ENCODE data around the gene ARHGAP20. TPM values are rescaled to one million over a fixed set of nuclear protein-coding genes. Genes with fewer than 3 reads are reported as not detected.
"Not testable (repeated sequence)": the region's sequence is repeated elsewhere in the genome, so short reads cannot be mapped to it uniquely, and the experiment has no call there.

ARHGAP20 gene
- total RNA-seq, 6 experiments from 2014 or later: 0.52 to 1.2 (median 0.92) TPM

GRCh38 chr11:110645253-110645652, 67.0 kb downstream of the ARHGAP20 start:
- no peaks in the 10 kb centered on the region for H3K4me1 Mint-ChIP-seq (ENCODE audit: low read depth)
- H3K36me3 Mint-ChIP-seq (ENCODE audit: low read depth): no peaks in the 10 kb centered on the region
- no peaks in the 10 kb centered on the region for H3K27me3 Mint-ChIP-seq (ENCODE audit: insufficient read depth)
- no peak for DNase-seq
- H3K27ac Mint-ChIP-seq: no peak overlapping the region
- no peaks in the 10 kb centered on the region; the same call in none of the 2 replicates for H3K9me3 Mint-ChIP-seq
- no peak for TF ChIP-seq CTCF (IDR thresholded peaks at IDR 0.05)
- H3K4me3 Mint-ChIP-seq: no peak overlapping the region

- TF ChIP-seq CTCF (IDR thresholded peaks at IDR 0.05): no peak
- Mint-ChIP-seq H3K36me3 (ENCODE audit: low read depth) (no peaks in the 10 kb centered on the region), H3K27ac (no peak overlapping the region), H3K4me1 (ENCODE audit: low read depth) (no peaks in the 10 kb centered on the region), H3K9me3 (no peaks in the 10 kb centered on the region; the same call in 1 of the 2 replicates), H3K4me3 (no peak overlapping the region), H3K27me3 (ENCODE audit: insufficient read depth) (no peaks in the 10 kb centered on the region; the same call in 1 of the 2 replicates)
- DNase-seq: no peak
These were observed 77.9 kb downstream of the ARHGAP20 start for GRCh38 chr11:110634370-110634769.

- no peak for DNase-seq
- Mint-ChIP-seq H3K9me3 (no peaks in the 10 kb centered on the region; the same call in 1 of the 2 replicates), H3K27me3 (ENCODE audit: insufficient read depth) (no peaks in the 10 kb centered on the region; the same call in 1 of the 2 replicates), H3K4me3 (no peak overlapping the region), H3K4me1 (ENCODE audit: low read depth) (no peaks in the 10 kb centered on the region), H3K36me3 (ENCODE audit: low read depth) (no peaks in the 10 kb centered on the region), H3K27ac (no peak overlapping the region)
- no peak for TF ChIP-seq CTCF (IDR thresholded peaks at IDR 0.05)
These were observed 80.7 kb downstream of the ARHGAP20 start for GRCh38 chr11:110631551-110631950.

GRCh38 chr11:110629594-110629993, 82.6 kb downstream of the ARHGAP20 start:
- no peaks in the 10 kb centered on the region for H3K4me1 Mint-ChIP-seq (ENCODE audit: low read depth)
- H3K27me3 Mint-ChIP-seq (ENCODE audit: insufficient read depth): no peaks in the 10 kb centered on the region; the same call in 1 of the 2 replicates
- no peak for DNase-seq
- no peak overlapping the region for H3K4me3 Mint-ChIP-seq
- H3K27ac Mint-ChIP-seq: no peak overlapping the region
- TF ChIP-seq CTCF (IDR thresholded peaks at IDR 0.05): no peak
- H3K9me3 Mint-ChIP-seq: no peaks in the 10 kb centered on the region; the same call in 1 of the 2 replicates
- H3K36me3 Mint-ChIP-seq (ENCODE audit: low read depth): no peaks in the 10 kb centered on the region

GRCh38 chr11:110621826-110622225, 90.4 kb downstream of the ARHGAP20 start:
- H3K27ac Mint-ChIP-seq: no peak overlapping the region
- no peaks in the 10 kb centered on the region for H3K9me3 Mint-ChIP-seq
- H3K4me1 Mint-ChIP-seq (ENCODE audit: low read depth): no peaks in the 10 kb centered on the region
- TF ChIP-seq CTCF (IDR thresholded peaks at IDR 0.05): no peak
- H3K36me3 Mint-ChIP-seq (ENCODE audit: low read depth): no peaks in the 10 kb centered on the region
- no peak for DNase-seq
- no peak overlapping the region for H3K4me3 Mint-ChIP-seq
- H3K27me3 Mint-ChIP-seq (ENCODE audit: insufficient read depth): no peaks in the 10 kb centered on the region

GRCh38 chr11:110619366-110619765, 92.9 kb downstream of the ARHGAP20 start:
- not testable (repeated sequence) for H3K4me1 Mint-ChIP-seq (ENCODE audit: low read depth); H3K9me3 Mint-ChIP-seq; H3K36me3 Mint-ChIP-seq (ENCODE audit: low read depth); DNase-seq; H3K27ac Mint-ChIP-seq; H3K27me3 Mint-ChIP-seq (ENCODE audit: insufficient read depth); H3K4me3 Mint-ChIP-seq
